Thyroid gland (tissue), 4 donors: ENCODE results near the gene GUCY1B1. TPM values are rescaled to one million over a fixed set of nuclear protein-coding genes. Genes with fewer than 3 reads are reported as not detected.

Source experiments
- DNase-seq, 2 donors: peaks; one replicate each; pipeline ENCODE4 v3.0.0-alpha.2; 2019
- H3K27ac ChIP-seq, 3 donors: fragments of 200-600 bp; sonication (generic); 1 replicate in 2 of 3; 2 replicates in 1 of 3; pipeline ENCODE4 v1.5.1; 2016 to 2019; ENCODE audit warnings: mild to moderate bottlenecking in 1 of 3, moderate library complexity in 1 of 3
- H3K27me3 ChIP-seq: fragments of 200-600 bp; sonication (generic); one replicate; pipeline ENCODE4 v1.5.1; 2019
- H3K36me3 ChIP-seq, 2 donors: fragments of 200-600 bp; sonication (generic); one replicate each; pipeline ENCODE4 v1.5.1; 2016 to 2019
- H3K4me1 ChIP-seq, 2 donors: fragments of 200-600 bp; sonication (generic); one replicate each; pipeline ENCODE4 v1.5.1; 2017 to 2019
- H3K4me3 ChIP-seq, 3 donors: fragments of 200-600 bp; sonication (generic); replicated peaks in 1 of 3; 1 replicate in 2 of 3; 2 replicates in 1 of 3; pipeline ENCODE4 v1.5.1; 2016; ENCODE audit warnings: mild to moderate bottlenecking in 1 of 3
- H3K9me3 ChIP-seq: fragments of 200-600 bp; sonication (generic); one replicate; pipeline ENCODE4 v1.5.1; 2017
- POLR2A ChIP-seq, 2 donors: fragments of 450-650 bp; IDR thresholded peaks; one replicate each; pipeline ENCODE4 v1.6.1; 2017; ENCODE audit warnings: antibody characterized with exemption in 2 of 2, mild to moderate bottlenecking in 2 of 2, moderate library complexity in 1 of 2
- WGBS, 2 donors: methylation state at CpG; one replicate each; pipeline ENCODE4 v1.1.5; 2017; 5-methylcytosine and 5-hydroxymethylcytosine counted together
- intact Hi-C: fragments of 100-400 bp; cut with DNase I; formaldehyde crosslinking; loops from one replicate; pipeline ENCODE4 v1.15.1; 2023
- total RNA-seq, 4 donors: library from RNA; depleted of rRNA; stranded (reverse); fragments of >200 nt; gene quantifications; one replicate each; pipeline ENCODE4 v1.2.3, GENCODE V29; 2016
- TF ChIP-seq, protein P1 (sequence below), 6 experiments: fragments of 200-600 bp in 3 of 6; fragments of 450-650 bp in 3 of 6; sonication (generic) in 3 of 6; IDR thresholded peaks; one replicate each; pipeline ENCODE4 v1.5.1; 2016 to 2019; ENCODE audit warnings: antibody characterized with exemption in 6 of 6, mild to moderate bottlenecking in 2 of 6, inconsistent platforms in 1 of 6, moderate library complexity in 1 of 6

The GUCY1B1 gene
- total RNA-seq, 4 donors from 2014 or later: 5.0 to 11.3 (median 7.3) TPM

- no peak overlapping the region for H3K4me3 ChIP-seq
- no peak for TF ChIP-seq POLR2A (IDR thresholded peaks at IDR 0.05)
- TF ChIP-seq, protein P1, sequence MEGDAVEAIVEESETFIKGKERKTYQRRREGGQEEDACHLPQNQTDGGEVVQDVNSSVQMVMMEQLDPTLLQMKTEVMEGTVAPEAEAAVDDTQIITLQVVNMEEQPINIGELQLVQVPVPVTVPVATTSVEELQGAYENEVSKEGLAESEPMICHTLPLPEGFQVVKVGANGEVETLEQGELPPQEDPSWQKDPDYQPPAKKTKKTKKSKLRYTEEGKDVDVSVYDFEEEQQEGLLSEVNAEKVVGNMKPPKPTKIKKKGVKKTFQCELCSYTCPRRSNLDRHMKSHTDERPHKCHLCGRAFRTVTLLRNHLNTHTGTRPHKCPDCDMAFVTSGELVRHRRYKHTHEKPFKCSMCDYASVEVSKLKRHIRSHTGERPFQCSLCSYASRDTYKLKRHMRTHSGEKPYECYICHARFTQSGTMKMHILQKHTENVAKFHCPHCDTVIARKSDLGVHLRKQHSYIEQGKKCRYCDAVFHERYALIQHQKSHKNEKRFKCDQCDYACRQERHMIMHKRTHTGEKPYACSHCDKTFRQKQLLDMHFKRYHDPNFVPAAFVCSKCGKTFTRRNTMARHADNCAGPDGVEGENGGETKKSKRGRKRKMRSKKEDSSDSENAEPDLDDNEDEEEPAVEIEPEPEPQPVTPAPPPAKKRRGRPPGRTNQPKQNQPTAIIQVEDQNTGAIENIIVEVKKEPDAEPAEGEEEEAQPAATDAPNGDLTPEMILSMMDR (IDR thresholded peaks at IDR 0.05): no peak
- no peaks in the 10 kb centered on the region for H3K27me3 ChIP-seq
- intact Hi-C loops: loop anchor here (5.0 kb wide), 1 partner anchor 94 kb away; the partner anchor contains the start of gene GUCY1A1
- 91 to 93% methylated on average over 3 of the region's 3 CpGs for WGBS, 2 donors
- no peaks in the 10 kb centered on the region for H3K36me3 ChIP-seq
- H3K9me3 ChIP-seq: no peaks in the 10 kb centered on the region
- H3K4me1 ChIP-seq: peaks cover 0 to 16% of the 10 kb centered on the region in 2 donors
- no peak overlapping the region for H3K27ac ChIP-seq
- DNase-seq: no peak
Observed at GRCh38 chr4:155761047-155761446, 2.2 kb downstream of the GUCY1B1 start.

DNA sequence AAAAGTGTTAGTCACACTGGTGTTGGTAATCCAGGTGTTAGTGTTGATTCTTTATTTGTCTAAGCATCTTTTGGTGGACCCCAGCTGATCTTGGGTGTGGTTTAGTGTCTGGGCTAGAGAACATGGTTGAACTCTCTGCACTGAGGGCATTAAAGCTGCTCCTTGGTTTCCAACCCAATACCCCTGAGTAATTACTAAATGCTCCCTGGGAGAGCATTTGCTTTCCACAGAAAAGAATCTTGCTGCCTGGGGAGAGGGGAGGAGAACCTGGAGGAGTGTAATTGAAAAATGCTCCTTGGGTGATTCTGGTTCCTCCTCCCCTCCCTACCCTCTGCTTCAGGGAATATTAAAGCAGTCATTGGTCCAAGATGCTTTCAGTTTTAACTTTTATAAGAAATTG lies 3.1 kb downstream of the GUCY1B1 start:
- Histone ChIP-seq H3K4me3 (no peak overlapping the region), H3K27me3 (no peaks in the 10 kb centered on the region), H3K9me3 (no peaks in the 10 kb centered on the region), H3K4me1 (peaks cover 0 to 16% of the 10 kb centered on the region in 2 donors), H3K36me3 (no peaks in the 10 kb centered on the region), H3K27ac (no peak overlapping the region)
- TF ChIP-seq, protein P1 (IDR thresholded peaks at IDR 0.05): no peak
- TF ChIP-seq POLR2A (IDR thresholded peaks at IDR 0.05): no peak
- DNase-seq: no peak
- intact Hi-C loops: loop anchor here (5.0 kb wide), 1 partner anchor 95 kb away; the partner anchor contains the start of gene GUCY1A1

DNA sequence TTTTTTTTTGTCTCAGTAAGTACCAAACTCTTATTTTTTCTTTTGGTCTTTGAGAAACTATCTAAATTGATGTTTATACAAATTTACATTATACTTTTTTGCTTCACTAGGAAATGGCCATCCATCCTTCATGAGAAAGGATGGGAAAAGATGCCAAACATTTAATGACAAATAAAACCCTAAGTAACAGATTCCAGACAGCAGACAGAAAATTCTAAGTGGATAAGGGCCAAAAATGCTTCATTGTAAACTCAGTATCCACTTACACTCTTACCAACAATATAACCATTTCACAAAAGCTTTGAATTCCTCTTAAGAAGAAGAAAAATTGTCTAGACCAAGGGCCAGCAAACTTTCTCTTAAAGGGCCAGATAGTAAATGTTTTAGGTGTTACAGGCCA lies 3.5 kb downstream of the GUCY1B1 start:
- TF ChIP-seq, protein P1 (IDR thresholded peaks at IDR 0.05): no peak
- no peak for TF ChIP-seq POLR2A (IDR thresholded peaks at IDR 0.05)
- Histone ChIP-seq H3K36me3 (no peaks in the 10 kb centered on the region), H3K4me3 (no peak overlapping the region), H3K4me1 (peaks cover 0 to 16% of the 10 kb centered on the region in 2 donors), H3K27ac (no peak overlapping the region), H3K9me3 (no peaks in the 10 kb centered on the region), H3K27me3 (no peaks in the 10 kb centered on the region)
- intact Hi-C loops: loop anchor here (5.0 kb wide), 1 partner anchor 95 kb away; the partner anchor contains the start of gene GUCY1A1
- no peak for DNase-seq

DNA sequence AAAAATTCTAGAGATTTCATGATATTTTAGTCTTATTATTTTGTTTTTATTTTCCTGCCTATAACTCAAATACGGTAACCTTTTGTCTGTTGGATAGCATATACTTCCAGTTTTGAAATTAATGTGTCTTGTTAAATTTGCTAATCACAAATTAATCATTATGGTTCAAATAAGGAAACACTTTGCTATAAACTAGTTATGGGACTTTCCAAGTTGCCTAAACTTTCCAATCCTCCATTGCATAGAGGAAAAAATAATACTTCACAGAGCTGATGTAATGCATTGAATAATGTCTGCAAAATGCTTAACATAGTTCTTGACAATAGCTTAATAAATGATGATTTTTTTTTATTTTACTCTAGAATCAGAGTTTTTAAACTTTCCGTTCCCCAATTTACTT lies 4.7 kb downstream of the GUCY1B1 start:
- no peaks in the 10 kb centered on the region for H3K9me3 ChIP-seq
- H3K27ac ChIP-seq: no peak overlapping the region
- no peaks in the 10 kb centered on the region for H3K27me3 ChIP-seq
- no peaks in the 10 kb centered on the region for H3K36me3 ChIP-seq
- H3K4me3 ChIP-seq: no peak overlapping the region
- TF ChIP-seq, protein P1 (IDR thresholded peaks at IDR 0.05): no peak
- TF ChIP-seq POLR2A (IDR thresholded peaks at IDR 0.05): no peak
- 92 to 95% methylated on average over 2 of the region's 2 CpGs for WGBS, 2 donors
- no peak for DNase-seq
- intact Hi-C loops: loop anchor here (5.0 kb wide), 1 partner anchor 96 kb away; the partner anchor contains the start of gene GUCY1A1
- H3K4me1 ChIP-seq: peaks cover 0 to 16% of the 10 kb centered on the region in 2 donors

- TF ChIP-seq, protein P1 (IDR thresholded peaks at IDR 0.05): no peak
- Histone ChIP-seq H3K4me1 (peaks cover 0 to 13% of the 10 kb centered on the region in 2 donors), H3K27ac (no peak overlapping the region), H3K4me3 (no peak overlapping the region), H3K36me3 (no peaks in the 10 kb centered on the region), H3K9me3 (no peaks in the 10 kb centered on the region), H3K27me3 (no peaks in the 10 kb centered on the region)
- WGBS, 2 donors: 77 to 83% methylated on average over 3 of the region's 3 CpGs
- DNase-seq: no peak
- intact Hi-C loops: no loop called here
Observed at GRCh38 chr4:155765149-155765548, 6.3 kb downstream of the GUCY1B1 start.
